Immature natural killer cell (primary cell): ENCODE results near the gene ACSF2. TPM values are rescaled to one million over a fixed set of nuclear protein-coding genes. Genes with fewer than 3 reads are reported as not detected.
"Not testable (repeated sequence)": the region's sequence is repeated elsewhere in the genome, so short reads cannot be mapped to it uniquely, and the experiment has no call there.

Source experiments
- DNase-seq, 3 donors: peaks; one replicate each; pipeline ENCODE4 v3.0.0; 2022; ENCODE audit warnings: mixed read lengths in 1 of 3
- H3K27ac Mint-ChIP-seq, 6 donors: one replicate each; pipeline ENCODE4 v1.8.0; 2020; ENCODE audit warnings: mixed read lengths in 6 of 6, mild to moderate bottlenecking in 5 of 6, inconsistent platforms in 4 of 6, moderate library complexity in 3 of 6
- H3K27me3 Mint-ChIP-seq, 3 donors: one replicate each; pipeline ENCODE4 v1.8.0; 2020 to 2021; ENCODE audit warnings: low read depth in 3 of 3, mild to moderate bottlenecking in 3 of 3, mixed read lengths in 3 of 3, moderate library complexity in 3 of 3, inconsistent platforms in 1 of 3
- H3K36me3 Mint-ChIP-seq, 3 donors: one replicate each; pipeline ENCODE4 v1.8.0; 2020; ENCODE audit warnings: mixed read lengths in 3 of 3, inconsistent platforms in 2 of 3, mild to moderate bottlenecking in 2 of 3
- H3K4me1 Mint-ChIP-seq, 2 donors: one replicate each; pipeline ENCODE4 v1.8.0; 2020; ENCODE audit warnings: inconsistent platforms in 2 of 2, mild to moderate bottlenecking in 2 of 2, mixed read lengths in 2 of 2, moderate library complexity in 1 of 2
- H3K4me3 Mint-ChIP-seq, 5 donors: one replicate each; pipeline ENCODE4 v1.8.0; 2020; ENCODE audit warnings: mild to moderate bottlenecking in 5 of 5, mixed read lengths in 5 of 5, inconsistent platforms in 3 of 5, moderate library complexity in 3 of 5
- H3K9me3 Mint-ChIP-seq, 6 donors: one replicate each; pipeline ENCODE4 v1.8.0; 2020; ENCODE audit warnings: mild to moderate bottlenecking in 6 of 6, mixed read lengths in 6 of 6, inconsistent platforms in 4 of 6, moderate library complexity in 3 of 6
- polyA plus RNA-seq, 3 donors: library from polyadenylated mRNA; unstranded; fragments of 300-500 nt; fragmentation: Illumina TruSeq; gene quantifications; one replicate each; pipeline ENCODE4 v1.2.3, GENCODE V29; 2021

Gene ACSF2
- polyA plus RNA-seq, 3 donors from 2014 or later = 4.8 to 11.1 (median 5.4) TPM

GRCh38 chr17:50421308-50422051 is 4.5 kb upstream of the ACSF2 start:
- Mint-ChIP-seq H3K4me3 (peak overlapping the region; percentile 71 to 91 (median 77)), H3K4me1 (peaks cover 21 to 22% of the 10 kb centered on the region in 2 donors), H3K36me3 (peaks cover 0 to 3% (median 0%) of the 10 kb centered on the region in 3 donors)

GRCh38 chr17:50422738-50423137 is 3.3 kb upstream of the ACSF2 start:
- Mint-ChIP-seq H3K36me3 (peaks cover 0 to 3% (median 0%) of the 10 kb centered on the region in 3 donors), H3K9me3 (no peaks in the 10 kb centered on the region), H3K27ac (peak overlapping the region in 1 of 6 donors; percentile 41), H3K4me3 (peak overlapping the region in 1 of 5 donors; percentile 43), H3K27me3 (peaks cover 3 to 4% (median 4%) of the 10 kb centered on the region in 3 donors), H3K4me1 (peaks cover 34% of the 10 kb centered on the region in 2 donors)
- DNase-seq = no peak

More at GRCh38 chr17:50421308-50422051, 4.5 kb upstream of the ACSF2 start:
- H3K27ac Mint-ChIP-seq = peak overlapping the region; percentile 90 to 98 (median 92)
- peaks cover 3 to 4% (median 4%) of the 10 kb centered on the region in 3 donors for H3K27me3 Mint-ChIP-seq
- DNase-seq = peak in 2 of 3 donors; percentile 18 to 23
- no peaks in the 10 kb centered on the region for H3K9me3 Mint-ChIP-seq

GRCh38 chr17:50423553-50424159 is 2.4 kb upstream of the ACSF2 start:
- peaks cover 36 to 37% of the 10 kb centered on the region in 2 donors for H3K4me1 Mint-ChIP-seq
- peaks cover 3 to 4% (median 3%) of the 10 kb centered on the region in 3 donors for H3K27me3 Mint-ChIP-seq
- DNase-seq = no peak
- peak overlapping the region in 4 of 6 donors; percentile 23 to 69 (median 44) for H3K27ac Mint-ChIP-seq
- H3K4me3 Mint-ChIP-seq = peak overlapping the region in 2 of 5 donors; percentile 7 to 10
- H3K36me3 Mint-ChIP-seq = peaks cover 0 to 3% (median 0%) of the 10 kb centered on the region in 3 donors
- no peaks in the 10 kb centered on the region for H3K9me3 Mint-ChIP-seq

- Mint-ChIP-seq H3K27ac (peak overlapping the region in 3 of 6 donors; percentile 23 to 53 (median 26)), H3K4me1 (peaks cover 36 to 37% of the 10 kb centered on the region in 2 donors), H3K27me3 (peaks cover 0 to 1% (median 0%) of the 10 kb centered on the region in 3 donors), H3K4me3 (peak overlapping the region in 4 of 5 donors; percentile 10 to 36 (median 28)), H3K36me3 (no peaks in the 10 kb centered on the region), H3K9me3 (no peaks in the 10 kb centered on the region)
- no peak for DNase-seq
These were observed 1.6 kb upstream of the ACSF2 start for GRCh38 chr17:50424246-50424995.

GRCh38 chr17:50424996-50425681 is 879 bp upstream of the ACSF2 start:
- no peaks in the 10 kb centered on the region for H3K36me3 Mint-ChIP-seq
- no peaks in the 10 kb centered on the region for H3K9me3 Mint-ChIP-seq
- H3K4me1 Mint-ChIP-seq = peaks cover 36 to 37% of the 10 kb centered on the region in 2 donors
- H3K4me3 Mint-ChIP-seq = peak overlapping the region; percentile 85 to 92 (median 87)
- DNase-seq = no peak
- H3K27ac Mint-ChIP-seq = peak overlapping the region in 5 of 6 donors; percentile 26 to 80 (median 62)
- H3K27me3 Mint-ChIP-seq = peaks cover 0 to 1% (median 0%) of the 10 kb centered on the region in 3 donors

- H3K27ac Mint-ChIP-seq = peak overlapping the region; percentile 81 to 94 (median 87)
- H3K4me1 Mint-ChIP-seq = peaks cover 28 to 32% of the 10 kb centered on the region in 2 donors
- H3K27me3 Mint-ChIP-seq = peaks cover 0 to 1% (median 0%) of the 10 kb centered on the region in 3 donors
- DNase-seq = no peak
- peak overlapping the region; percentile 82 to 90 (median 86) for H3K4me3 Mint-ChIP-seq
- H3K9me3 Mint-ChIP-seq = no peaks in the 10 kb centered on the region
- no peaks in the 10 kb centered on the region for H3K36me3 Mint-ChIP-seq
These were observed 409 bp downstream of the ACSF2 start for GRCh38 chr17:50426472-50426782.

GRCh38 chr17:50426814-50427787 is 1.1 kb downstream of the ACSF2 start:
- Mint-ChIP-seq H3K36me3 (no peaks in the 10 kb centered on the region), H3K4me1 (peaks cover 24 to 27% of the 10 kb centered on the region in 2 donors), H3K9me3 (no peaks in the 10 kb centered on the region), H3K27ac (peak overlapping the region; percentile 81 to 94 (median 87)), H3K4me3 (peak overlapping the region; percentile 82 to 90 (median 86)), H3K27me3 (peaks cover 0 to 1% (median 0%) of the 10 kb centered on the region in 3 donors)
- peak; percentile 12 to 27 (median 21) for DNase-seq

- Mint-ChIP-seq H3K4me3 (peak overlapping the region in 3 of 5 donors; percentile 33 to 84 (median 57)), H3K27ac (peak overlapping the region in 3 of 6 donors; percentile 86 to 94 (median 90)), H3K4me1 (peaks cover 24 to 27% of the 10 kb centered on the region in 2 donors)
- H3K9me3 Mint-ChIP-seq, H3K27me3 Mint-ChIP-seq, H3K36me3 Mint-ChIP-seq, DNase-seq: not testable (repeated sequence)
These were observed 2.1 kb downstream of the ACSF2 start for GRCh38 chr17:50428126-50428525.

- no peak overlapping the region for H3K4me3 Mint-ChIP-seq
- peaks cover 0 to 1% (median 0%) of the 10 kb centered on the region in 3 donors for H3K27me3 Mint-ChIP-seq
- DNase-seq = no peak
- no peaks in the 10 kb centered on the region for H3K9me3 Mint-ChIP-seq
- peaks cover 24 to 27% of the 10 kb centered on the region in 2 donors for H3K4me1 Mint-ChIP-seq
- H3K36me3 Mint-ChIP-seq = no peaks in the 10 kb centered on the region
- H3K27ac Mint-ChIP-seq = no peak overlapping the region
These were observed 2.9 kb downstream of the ACSF2 start for GRCh38 chr17:50428831-50429424.

GRCh38 chr17:50429793-50430192 is 3.8 kb downstream of the ACSF2 start:
- Mint-ChIP-seq H3K27me3 (peaks cover 0 to 1% (median 0%) of the 10 kb centered on the region in 3 donors), H3K36me3 (no peaks in the 10 kb centered on the region), H3K4me3 (no peak overlapping the region), H3K27ac (no peak overlapping the region), H3K9me3 (no peaks in the 10 kb centered on the region), H3K4me1 (peaks cover 23 to 27% of the 10 kb centered on the region in 2 donors)
- no peak for DNase-seq

- Mint-ChIP-seq H3K36me3 (no peaks in the 10 kb centered on the region), H3K9me3 (no peaks in the 10 kb centered on the region), H3K27me3 (peaks cover 0 to 1% (median 0%) of the 10 kb centered on the region in 3 donors), H3K4me1 (peaks cover 17% of the 10 kb centered on the region in 2 donors), H3K4me3 (no peak overlapping the region), H3K27ac (no peak overlapping the region)
- DNase-seq = no peak
These were observed 5.0 kb downstream of the ACSF2 start for GRCh38 chr17:50430821-50431618.
